SK-N-SH treated with all-trans-retinoic acid at 6 μM for 48 hours (cell line): Measurements from ENCODE around the gene SETD6.

Source experiments
- GLIS3 ChIP-seq: fragments of 250-450 bp; sonication (Bioruptor Pico); IDR thresholded peaks from 2 replicates; pipeline ENCODE4 v1.5.0; 2020; ENCODE audit warnings: mild to moderate bottlenecking, moderate library complexity
- RARB ChIP-seq: fragments of 250-450 bp; sonication (Bioruptor Pico); IDR thresholded peaks from 2 replicates; pipeline ENCODE4 v1.8.0; 2021; ENCODE audit warnings: mild to moderate bottlenecking, moderate library complexity
- TCF4 ChIP-seq: fragments of 250-450 bp; sonication (Bioruptor Pico); IDR thresholded peaks from 2 replicates; pipeline ENCODE4 v1.8.0; 2021; ENCODE audit warnings: mild to moderate bottlenecking, moderate library complexity, borderline replicate concordance

DNA sequence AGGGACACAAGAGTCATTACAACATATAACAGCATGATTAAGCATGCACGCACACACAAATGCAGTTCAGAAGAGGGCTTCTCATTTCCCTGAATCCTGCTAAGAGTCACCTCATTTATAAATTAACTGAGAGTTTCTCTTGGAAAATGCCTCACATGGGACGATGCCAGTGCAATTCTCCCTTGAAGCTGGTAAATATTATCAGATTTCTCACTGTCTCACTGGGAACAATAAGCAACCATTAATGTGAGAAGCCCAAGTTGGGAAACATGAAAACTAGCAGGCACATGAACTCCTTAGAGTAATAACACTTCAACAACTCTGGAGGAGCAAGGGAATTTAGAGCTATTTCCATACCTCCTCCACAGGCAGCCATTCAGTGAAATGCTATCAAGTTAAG, 26.4 kb downstream of the SETD6 start:
- TF ChIP-seq GLIS3 (CRISPR knock-in tag) (no peak), RARB (CRISPR knock-in tag) (no peak), TCF4 (no peak)
